ENCODE data around the gene WFIKKN1. TPM values are rescaled to one million over a fixed set of nuclear protein-coding genes. Genes with fewer than 3 reads are reported as not detected.

WFIKKN1 gene
- total and polyA plus RNA-seq, 2 donors from 2014 or later = 0.69 to 1.8 TPM

GRCh38 chr16:615122-615521 lies 15.7 kb upstream of the WFIKKN1 start:
- TF ChIP-seq CTCF (IDR thresholded peaks at IDR 0.05; ENCODE audit: borderline replicate concordance, extremely low read depth, insufficient read depth) = no peak
- peak in 2 of 5 donors; percentile 41 to 46 for DNase-seq
- Histone ChIP-seq H3K27ac (ENCODE audit: low read depth in 2 of 2, low read length in 2 of 2) (no peak overlapping the region), H3K36me3 (ENCODE audit: control insufficient read depth in 2 of 3, insufficient read depth in 3 of 3, low read length in 3 of 3) (peaks cover 0 to 5% (median 4%) of the 10 kb centered on the region in 3 donors), H3K4me1 (ENCODE audit: control insufficient read depth in 2 of 3, insufficient read depth in 2 of 3, low read depth in 1 of 3, low read length in 3 of 3) (peaks cover 0 to 3% (median 0%) of the 10 kb centered on the region in 3 donors), H3K9me3 (ENCODE audit: control insufficient read depth in 2 of 3, insufficient read depth in 1 of 3, low read length in 3 of 3) (no peaks in the 10 kb centered on the region), H3K9ac (ENCODE audit: low read length in 3 of 3) (no peak overlapping the region), H3K4me3 (ENCODE audit: low read length in 3 of 3) (no peak overlapping the region), H3K27me3 (ENCODE audit: control insufficient read depth, insufficient read depth, low read length) (no peaks in the 10 kb centered on the region)
- no peak for FAIRE-seq
- intact Hi-C loops (cut with DNase I) = no loop called here

- no peak for FAIRE-seq
- H3K27me3 ChIP-seq (ENCODE audit: control insufficient read depth, insufficient read depth, low read length) = no peaks in the 10 kb centered on the region
- no peak overlapping the region for H3K9ac ChIP-seq (ENCODE audit: low read length in 3 of 3)
- intact Hi-C loops (cut with DNase I) = no loop called here
- no peak overlapping the region for H3K4me3 ChIP-seq (ENCODE audit: low read length in 3 of 3)
- H3K36me3 ChIP-seq (ENCODE audit: control insufficient read depth in 2 of 3, insufficient read depth in 3 of 3, low read length in 3 of 3) = peaks cover 0 to 5% (median 4%) of the 10 kb centered on the region in 3 donors
- H3K27ac ChIP-seq (ENCODE audit: low read depth in 2 of 2, low read length in 2 of 2) = no peak overlapping the region
- H3K9me3 ChIP-seq (ENCODE audit: control insufficient read depth in 2 of 3, insufficient read depth in 1 of 3, low read length in 3 of 3) = no peaks in the 10 kb centered on the region
- no peak for TF ChIP-seq CTCF (IDR thresholded peaks at IDR 0.05; ENCODE audit: borderline replicate concordance, extremely low read depth, insufficient read depth)
- DNase-seq = peak in 1 of 5 donors; percentile 26
- H3K4me1 ChIP-seq (ENCODE audit: control insufficient read depth in 2 of 3, insufficient read depth in 2 of 3, low read depth in 1 of 3, low read length in 3 of 3) = no peaks in the 10 kb centered on the region
Observed at GRCh38 chr16:616733-617586, 13.8 kb upstream of the WFIKKN1 start.

DNA sequence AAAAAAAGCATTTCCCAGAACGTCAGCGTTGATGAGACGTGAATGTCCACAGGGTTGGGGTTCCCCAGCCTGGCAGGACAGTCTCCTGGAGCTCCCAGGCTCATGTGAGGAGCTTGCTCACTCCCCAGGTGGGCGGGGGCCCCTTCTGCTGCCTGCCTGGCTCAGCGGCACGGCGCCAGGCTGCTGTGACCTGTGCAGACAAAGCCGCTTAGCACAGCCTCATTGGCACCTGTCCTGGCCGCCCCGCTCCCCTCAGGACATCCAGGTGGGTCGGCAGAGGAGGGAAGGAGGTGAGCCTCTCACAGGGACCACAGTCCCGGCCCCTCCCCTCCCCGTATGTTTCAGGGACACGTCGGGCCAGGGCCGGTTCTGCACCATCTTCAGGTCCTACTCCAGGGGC lies 12.9 kb upstream of the WFIKKN1 start:
- no peak for DNase-seq
- H3K9me3 ChIP-seq (ENCODE audit: control insufficient read depth in 2 of 3, insufficient read depth in 1 of 3, low read length in 3 of 3) = no peaks in the 10 kb centered on the region
- no peak overlapping the region for H3K27ac ChIP-seq (ENCODE audit: low read depth in 2 of 2, low read length in 2 of 2)
- H3K9ac ChIP-seq (ENCODE audit: low read length in 3 of 3) = no peak overlapping the region
- no peaks in the 10 kb centered on the region for H3K27me3 ChIP-seq (ENCODE audit: control insufficient read depth, insufficient read depth, low read length)
- H3K4me1 ChIP-seq (ENCODE audit: control insufficient read depth in 2 of 3, insufficient read depth in 2 of 3, low read depth in 1 of 3, low read length in 3 of 3) = no peaks in the 10 kb centered on the region
- intact Hi-C loops (cut with DNase I) = no loop called here
- no peak for FAIRE-seq
- H3K4me3 ChIP-seq (ENCODE audit: low read length in 3 of 3) = no peak overlapping the region
- peaks cover 0 to 5% (median 4%) of the 10 kb centered on the region in 3 donors for H3K36me3 ChIP-seq (ENCODE audit: control insufficient read depth in 2 of 3, insufficient read depth in 3 of 3, low read length in 3 of 3)
- no peak for TF ChIP-seq CTCF (IDR thresholded peaks at IDR 0.05; ENCODE audit: borderline replicate concordance, extremely low read depth, insufficient read depth)

All from kidney (tissue), 14 donors.